ENCODE data around the gene NELL1. TPM values are rescaled to one million over a fixed set of nuclear protein-coding genes. Genes with fewer than 3 reads are reported as not detected.

Gene NELL1
- polyA plus RNA-seq, 1 of the 3 experiments (the other 2 are of a cell fraction): not detected

DNA sequence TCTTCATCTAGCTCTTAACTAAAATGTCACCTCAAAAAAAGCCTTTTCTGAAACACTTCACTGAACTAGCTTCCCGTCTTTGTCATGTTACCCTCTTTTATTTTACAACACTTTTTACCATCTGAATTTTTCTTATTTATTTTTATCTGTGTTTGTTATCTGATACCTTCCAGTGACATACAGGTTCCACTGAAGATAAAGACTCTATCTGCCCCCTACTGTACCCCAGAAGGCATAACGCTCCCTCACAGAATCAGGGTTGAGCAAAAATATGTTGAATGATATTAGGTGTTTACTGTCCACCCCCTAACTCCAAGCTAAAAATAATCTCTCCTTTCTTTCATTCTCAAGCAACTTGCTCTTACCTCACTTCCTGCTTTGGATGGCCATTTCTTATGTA, 654.2 kb downstream of the NELL1 start:
- Histone ChIP-seq H3K9me3 (no peaks in the 10 kb centered on the region), H3K27ac (ENCODE audit: low read depth in 2 of 2, low read length in 1 of 2) (no peak overlapping the region), H3K9me2 (no peaks in the 10 kb centered on the region), H3K4me2 (no peak overlapping the region), H2AFZ (ENCODE audit: low read depth) (no peak overlapping the region), H3K27me3 (ENCODE audit: insufficient read depth) (no peaks in the 10 kb centered on the region), H3K4me1 (ENCODE audit: control insufficient read depth in 1 of 2, insufficient read depth in 2 of 2, low read depth in 1 of 2, low read length in 1 of 2) (peaks cover 0 to 4% of the 10 kb centered on the region in 2 experiments; a peak in 1 of 4 replicates), H3K4me3 (ENCODE audit: low read depth in 2 of 2, low read length in 1 of 2) (no peak overlapping the region; a peak in 1 of 4 replicates), H3K9ac (no peak overlapping the region), H3F3A (replicated peaks; ENCODE audit: insufficient read depth) (no peaks in the 10 kb centered on the region), H3K79me2 (ENCODE audit: insufficient read depth) (no peaks in the 10 kb centered on the region), H3K36me3 (replicated peaks in 1 of 2; ENCODE audit: control insufficient read depth in 1 of 2, insufficient read depth in 2 of 2, low read length in 1 of 2) (no peaks in the 10 kb centered on the region), H4K20me1 (ENCODE audit: insufficient read depth) (no peaks in the 10 kb centered on the region)
- POLR2A ChIA-PET: no interaction called here
- DNase-seq: no peak
- TF ChIP-seq RXRA (IDR thresholded peaks at IDR 0.05; ENCODE audit: borderline replicate concordance, low read depth): no peak
- TF ChIP-seq RAD21 (IDR thresholded peaks at IDR 0.05; ENCODE audit: low read length): peak; percentile 40
- WGBS (ENCODE audit: low lambda C conversion rate): 25% methylated on average over 2 of the region's 2 CpGs
- CTCF ChIA-PET: interaction anchor here (0.8 to 1.6 kb wide), 5 partner anchors 8 to 675 kb away, joined by 3 to 5 read pairs (median 3); no protein-coding TSS in a partner anchor

DNA sequence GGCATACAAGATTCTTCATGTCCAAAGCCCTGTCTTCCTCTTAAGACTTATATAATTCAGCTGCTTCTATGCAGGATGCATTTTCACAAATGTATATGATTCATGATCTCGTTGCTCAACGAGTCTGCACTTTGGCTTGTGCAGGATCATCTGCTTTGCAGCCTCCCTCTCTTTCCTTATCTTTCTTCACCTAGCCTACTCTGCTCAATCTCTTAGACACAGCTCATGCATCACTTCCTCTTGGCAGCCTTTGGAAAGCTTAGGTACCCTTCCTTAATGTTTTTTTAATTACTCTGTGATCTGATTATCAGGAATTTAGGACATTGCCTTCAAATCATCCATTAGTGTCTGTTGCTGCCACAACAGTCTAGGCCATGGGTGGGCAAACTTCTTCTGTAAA, 673.8 kb downstream of the NELL1 start:
- no peak overlapping the region for H3K4me3 ChIP-seq (ENCODE audit: low read depth in 2 of 2, low read length in 1 of 2)
- CTCF ChIA-PET: interaction anchor here (1.1 kb wide), 1 partner anchor 20 kb away, joined by 4 read pairs; no protein-coding TSS in a partner anchor
- TF ChIP-seq, protein P1, sequence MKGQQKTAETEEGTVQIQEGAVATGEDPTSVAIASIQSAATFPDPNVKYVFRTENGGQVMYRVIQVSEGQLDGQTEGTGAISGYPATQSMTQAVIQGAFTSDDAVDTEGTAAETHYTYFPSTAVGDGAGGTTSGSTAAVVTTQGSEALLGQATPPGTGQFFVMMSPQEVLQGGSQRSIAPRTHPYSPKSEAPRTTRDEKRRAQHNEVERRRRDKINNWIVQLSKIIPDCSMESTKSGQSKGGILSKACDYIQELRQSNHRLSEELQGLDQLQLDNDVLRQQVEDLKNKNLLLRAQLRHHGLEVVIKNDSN (IDR thresholded peaks at IDR 0.05; ENCODE audit: borderline replicate concordance, low read depth): no peak
- TF ChIP-seq JUND (IDR thresholded peaks at IDR 0.05) (no peak), EP300 (IDR thresholded peaks at IDR 0.05; ENCODE audit: borderline replicate concordance in 1 of 2, low read depth in 1 of 2, low read length in 1 of 2) (0 out of 4 replicates have a peak, but pooled peaks of 1 of the 2 experiments have one; percentile 12), GATA2 (CRISPR knock-in tag; IDR thresholded peaks at IDR 0.05) (peak; percentile 87), SIN3A (IDR thresholded peaks at IDR 0.05; ENCODE audit: borderline replicate concordance, low read depth, low read length) (no peak)
- H2AFZ ChIP-seq (ENCODE audit: low read depth): no peak overlapping the region
- WGBS (ENCODE audit: low lambda C conversion rate): 0% methylated on average over 2 of the region's 2 CpGs
- H3K9me2 ChIP-seq: no peaks in the 10 kb centered on the region
- H3F3A ChIP-seq (replicated peaks; ENCODE audit: insufficient read depth): no peaks in the 10 kb centered on the region
- peaks cover 0 to 12% of the 10 kb centered on the region in 2 experiments; a peak in 2 of 4 replicates for H3K4me1 ChIP-seq (ENCODE audit: control insufficient read depth in 1 of 2, insufficient read depth in 2 of 2, low read depth in 1 of 2, low read length in 1 of 2)
- no peaks in the 10 kb centered on the region for H3K27me3 ChIP-seq (ENCODE audit: insufficient read depth)
- POLR2A ChIA-PET: no interaction called here
- no peaks in the 10 kb centered on the region for H3K79me2 ChIP-seq (ENCODE audit: insufficient read depth)
- no peaks in the 10 kb centered on the region for H3K9me3 ChIP-seq
- no peaks in the 10 kb centered on the region for H3K36me3 ChIP-seq (replicated peaks in 1 of 2; ENCODE audit: control insufficient read depth in 1 of 2, insufficient read depth in 2 of 2, low read length in 1 of 2)
- no peaks in the 10 kb centered on the region for H4K20me1 ChIP-seq (ENCODE audit: insufficient read depth)
- H3K4me2 ChIP-seq: no peak overlapping the region
- no peak overlapping the region for H3K9ac ChIP-seq
- DNase-seq: peak; percentile 30
- peak overlapping the region in 1 of 2 experiments; percentile 73; a peak in 2 of 4 replicates for H3K27ac ChIP-seq (ENCODE audit: low read depth in 2 of 2, low read length in 1 of 2)

DNA sequence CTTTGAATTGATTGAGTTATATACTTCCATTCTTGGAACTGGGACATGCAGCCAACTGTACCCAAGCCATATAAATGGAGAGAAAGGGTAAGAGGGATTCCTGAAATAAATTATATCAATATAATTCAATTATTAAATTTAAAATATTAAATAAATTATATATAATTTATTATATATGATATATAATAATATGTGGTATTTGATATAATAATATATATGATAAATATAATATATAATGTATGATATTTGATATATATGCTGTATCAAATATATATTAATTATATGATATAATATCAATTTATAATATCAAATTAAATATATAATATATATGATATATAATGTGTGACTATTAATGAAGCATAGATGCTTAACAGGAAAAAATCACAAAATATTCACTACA, 677.0 kb downstream of the NELL1 start:
- DNase-seq: no peak

More for the DNA sequence above, 677.0 kb downstream of the NELL1 start:
- Histone ChIP-seq H3K9me3 (no peaks in the 10 kb centered on the region), H2AFZ (ENCODE audit: low read depth) (no peak overlapping the region), H3K9ac (no peak overlapping the region), H3K79me2 (ENCODE audit: insufficient read depth) (no peaks in the 10 kb centered on the region), H3F3A (replicated peaks; ENCODE audit: insufficient read depth) (no peaks in the 10 kb centered on the region), H3K27me3 (ENCODE audit: insufficient read depth) (no peaks in the 10 kb centered on the region), H3K4me2 (no peak overlapping the region), H3K9me2 (no peaks in the 10 kb centered on the region), H3K4me1 (ENCODE audit: control insufficient read depth in 1 of 2, insufficient read depth in 2 of 2, low read depth in 1 of 2, low read length in 1 of 2) (peaks cover 0 to 12% of the 10 kb centered on the region in 2 experiments; a peak in 2 of 4 replicates), H4K20me1 (ENCODE audit: insufficient read depth) (no peaks in the 10 kb centered on the region), H3K4me3 (ENCODE audit: low read depth in 2 of 2, low read length in 1 of 2) (no peak overlapping the region), H3K27ac (ENCODE audit: low read depth in 2 of 2, low read length in 1 of 2) (no peak overlapping the region; a peak in 1 of 4 replicates), H3K36me3 (replicated peaks in 1 of 2; ENCODE audit: control insufficient read depth in 1 of 2, insufficient read depth in 2 of 2, low read length in 1 of 2) (no peaks in the 10 kb centered on the region)
- ChIA-PET POLR2A (no interaction called here), CTCF (no interaction called here)
- TF ChIP-seq NRF1 (IDR thresholded peaks at IDR 0.05; ENCODE audit: low read depth, low read length) (no peak), SMC3 (IDR thresholded peaks at IDR 0.05; ENCODE audit: low read depth, low read length) (no peak), NFIC (IDR thresholded peaks at IDR 0.05; ENCODE audit: borderline replicate concordance) (no peak), SIN3A (IDR thresholded peaks at IDR 0.05; ENCODE audit: borderline replicate concordance, low read depth, low read length) (no peak), JUND (IDR thresholded peaks at IDR 0.05) (no peak), RCOR1 (IDR thresholded peaks at IDR 0.05; ENCODE audit: low read length) (no peak), CHD2 (IDR thresholded peaks at IDR 0.05; ENCODE audit: low read length, partially characterized antibody) (no peak), GABPA (IDR thresholded peaks at IDR 0.05; ENCODE audit: low read depth) (no peak)
- TF ChIP-seq, protein P2, sequence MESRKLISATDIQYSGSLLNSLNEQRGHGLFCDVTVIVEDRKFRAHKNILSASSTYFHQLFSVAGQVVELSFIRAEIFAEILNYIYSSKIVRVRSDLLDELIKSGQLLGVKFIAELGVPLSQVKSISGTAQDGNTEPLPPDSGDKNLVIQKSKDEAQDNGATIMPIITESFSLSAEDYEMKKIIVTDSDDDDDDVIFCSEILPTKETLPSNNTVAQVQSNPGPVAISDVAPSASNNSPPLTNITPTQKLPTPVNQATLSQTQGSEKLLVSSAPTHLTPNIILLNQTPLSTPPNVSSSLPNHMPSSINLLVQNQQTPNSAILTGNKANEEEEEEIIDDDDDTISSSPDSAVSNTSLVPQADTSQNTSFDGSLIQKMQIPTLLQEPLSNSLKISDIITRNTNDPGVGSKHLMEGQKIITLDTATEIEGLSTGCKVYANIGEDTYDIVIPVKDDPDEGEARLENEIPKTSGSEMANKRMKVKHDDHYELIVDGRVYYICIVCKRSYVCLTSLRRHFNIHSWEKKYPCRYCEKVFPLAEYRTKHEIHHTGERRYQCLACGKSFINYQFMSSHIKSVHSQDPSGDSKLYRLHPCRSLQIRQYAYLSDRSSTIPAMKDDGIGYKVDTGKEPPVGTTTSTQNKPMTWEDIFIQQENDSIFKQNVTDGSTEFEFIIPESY (IDR thresholded peaks at IDR 0.05; ENCODE audit: borderline replicate concordance, low read depth): no peak
- TF ChIP-seq, protein P3, sequence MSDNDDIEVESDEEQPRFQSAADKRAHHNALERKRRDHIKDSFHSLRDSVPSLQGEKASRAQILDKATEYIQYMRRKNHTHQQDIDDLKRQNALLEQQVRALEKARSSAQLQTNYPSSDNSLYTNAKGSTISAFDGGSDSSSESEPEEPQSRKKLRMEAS (IDR thresholded peaks at IDR 0.05; ENCODE audit: low read depth): no peak
